Thoracic aorta (tissue), 2 donors: ENCODE measurements around the gene FRMD1. TPM values are rescaled to one million over a fixed set of nuclear protein-coding genes. Genes with fewer than 3 reads are reported as not detected.

Experiments used
- ATAC-seq: fragments of 150-250 bp; one replicate; pipeline ENCODE4 v1.8.0; 2017; ENCODE audit warnings: low read depth; ENCODE audit not compliant: insufficient number of reproducible peaks, low FRiP score
- DNase-seq: peaks from one replicate; pipeline ENCODE4 v3.0.0-alpha.2; 2020; ENCODE audit warnings: low spot score
- H3K27ac ChIP-seq, 2 donors: fragments of 200-600 bp; sonication (generic); 1 replicate in 1 of 2; 2 replicates in 1 of 2; pipeline ENCODE4 v1.5.1; 2016; ENCODE audit warnings: mild to moderate bottlenecking in 2 of 2, moderate library complexity in 2 of 2
- H3K27me3 ChIP-seq: fragments of 200-600 bp; sonication (generic); replicated peaks from 2 replicates; pipeline ENCODE4 v1.6.0; 2016; ENCODE audit warnings: mild to moderate bottlenecking; ENCODE audit not compliant: insufficient read depth
- H3K36me3 ChIP-seq: fragments of 200-600 bp; sonication (generic); one replicate; pipeline ENCODE4 v1.5.1; 2016
- H3K4me1 ChIP-seq, 2 donors: fragments of 200-600 bp; sonication (generic); 1 replicate in 1 of 2; 2 replicates in 1 of 2; pipeline versions ENCODE4 v1.5.1 to v1.6.0; 2016; ENCODE audit warnings: low read depth in 2 of 2, mild to moderate bottlenecking in 1 of 2; ENCODE audit not compliant: control insufficient read depth in 1 of 2
- H3K4me3 ChIP-seq: fragments of 200-600 bp; sonication (generic); 2 replicates; pipeline ENCODE4 v1.5.1; 2016; ENCODE audit warnings: mild to moderate bottlenecking
- H3K9me3 ChIP-seq: fragments of 200-600 bp; sonication (generic); 2 replicates; pipeline ENCODE4 v1.5.1; 2016
- total RNA-seq, 2 donors: library from RNA; depleted of rRNA; stranded (reverse); fragments of >200 nt; gene quantifications; one replicate each; pipeline versions ENCODE4 v1.1.0 to v1.2.3, GENCODE V29; 2016
- TF ChIP-seq, protein P1 (sequence below): fragments of 200-600 bp; sonication (generic); IDR thresholded peaks from one replicate; pipeline ENCODE4 v1.5.1; 2019; ENCODE audit warnings: antibody characterized with exemption

Gene FRMD1
- total RNA-seq, 2 donors from 2014 or later, result not detected

DNA sequence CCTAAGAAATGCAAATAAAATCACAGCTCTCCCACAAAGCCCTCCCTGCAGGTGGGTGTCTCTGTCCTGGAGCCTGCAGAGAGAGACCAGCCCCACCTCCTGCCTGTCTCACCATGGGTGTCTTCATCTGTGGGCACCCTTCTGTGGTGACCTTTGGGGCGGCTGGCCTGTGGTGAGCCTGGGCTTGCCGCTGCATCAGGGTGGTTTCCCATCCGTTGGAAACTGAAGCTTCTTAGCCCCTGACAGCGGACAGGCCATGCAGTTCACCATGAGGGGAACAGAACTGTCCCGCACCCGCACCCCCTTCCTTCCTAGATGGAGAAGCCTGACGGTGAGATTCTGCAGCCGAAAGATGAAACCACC is 42.3 kb upstream of the FRMD1 start:
- Histone ChIP-seq H3K4me1 (no peaks in the 10 kb centered on the region), H3K27ac (no peak overlapping the region), H3K27me3 (no peaks in the 10 kb centered on the region), H3K4me3 (no peak overlapping the region), H3K9me3 (no peaks in the 10 kb centered on the region), H3K36me3 (no peaks in the 10 kb centered on the region)
- TF ChIP-seq, protein P1, sequence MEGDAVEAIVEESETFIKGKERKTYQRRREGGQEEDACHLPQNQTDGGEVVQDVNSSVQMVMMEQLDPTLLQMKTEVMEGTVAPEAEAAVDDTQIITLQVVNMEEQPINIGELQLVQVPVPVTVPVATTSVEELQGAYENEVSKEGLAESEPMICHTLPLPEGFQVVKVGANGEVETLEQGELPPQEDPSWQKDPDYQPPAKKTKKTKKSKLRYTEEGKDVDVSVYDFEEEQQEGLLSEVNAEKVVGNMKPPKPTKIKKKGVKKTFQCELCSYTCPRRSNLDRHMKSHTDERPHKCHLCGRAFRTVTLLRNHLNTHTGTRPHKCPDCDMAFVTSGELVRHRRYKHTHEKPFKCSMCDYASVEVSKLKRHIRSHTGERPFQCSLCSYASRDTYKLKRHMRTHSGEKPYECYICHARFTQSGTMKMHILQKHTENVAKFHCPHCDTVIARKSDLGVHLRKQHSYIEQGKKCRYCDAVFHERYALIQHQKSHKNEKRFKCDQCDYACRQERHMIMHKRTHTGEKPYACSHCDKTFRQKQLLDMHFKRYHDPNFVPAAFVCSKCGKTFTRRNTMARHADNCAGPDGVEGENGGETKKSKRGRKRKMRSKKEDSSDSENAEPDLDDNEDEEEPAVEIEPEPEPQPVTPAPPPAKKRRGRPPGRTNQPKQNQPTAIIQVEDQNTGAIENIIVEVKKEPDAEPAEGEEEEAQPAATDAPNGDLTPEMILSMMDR, result no peak
- no peak for ATAC-seq
- no peak for DNase-seq

DNA sequence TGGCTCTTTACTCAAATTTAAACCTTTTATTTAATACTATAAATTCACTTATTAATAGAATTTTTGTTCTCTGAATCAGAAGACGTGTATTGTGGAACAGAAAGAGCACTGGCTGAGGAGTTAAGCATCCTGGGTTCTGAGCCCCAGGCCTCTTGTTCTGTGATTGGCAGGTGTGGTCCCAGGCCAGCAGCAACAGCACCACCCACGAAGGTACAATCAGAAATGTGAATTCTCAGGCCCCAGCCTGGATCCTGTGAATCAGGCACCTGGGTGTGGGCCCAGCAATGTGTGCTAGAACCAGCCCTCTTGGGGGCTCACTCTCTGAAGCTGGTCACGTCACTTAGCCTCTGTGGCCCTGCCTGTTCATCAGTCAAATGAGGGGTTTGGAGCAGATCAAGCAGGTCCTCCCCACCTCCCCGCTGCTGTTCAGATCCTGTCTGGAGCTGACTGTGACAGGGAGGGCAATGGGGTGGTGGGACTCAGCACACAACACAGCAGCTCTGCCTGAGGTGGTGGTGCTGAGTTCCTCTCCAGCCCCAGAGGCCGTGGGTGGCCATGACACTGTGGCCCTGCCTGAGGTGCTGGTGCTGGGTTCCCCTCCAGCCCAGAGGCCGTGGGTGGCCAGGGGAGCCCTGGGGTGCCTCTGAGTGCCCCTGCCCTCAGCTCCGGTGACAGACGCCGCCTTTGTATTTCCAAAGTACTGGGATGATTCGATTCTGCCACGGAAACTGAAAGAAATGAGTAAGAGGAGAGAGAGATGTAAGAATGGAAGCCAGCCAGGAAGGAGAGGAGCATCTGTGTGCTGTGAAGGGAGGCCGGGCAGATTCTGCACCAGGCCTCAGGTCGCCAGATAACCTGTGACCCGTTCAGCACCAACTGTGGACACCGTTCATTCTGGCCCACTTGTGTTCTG is 41.6 kb upstream of the FRMD1 start:
- Histone ChIP-seq H3K27ac (no peak overlapping the region), H3K4me3 (no peak overlapping the region), H3K36me3 (no peaks in the 10 kb centered on the region), H3K4me1 (no peaks in the 10 kb centered on the region), H3K27me3 (no peaks in the 10 kb centered on the region), H3K9me3 (no peaks in the 10 kb centered on the region)
- ATAC-seq (no peak), DNase-seq (no peak)
- TF ChIP-seq, protein P1, result no peak

DNA sequence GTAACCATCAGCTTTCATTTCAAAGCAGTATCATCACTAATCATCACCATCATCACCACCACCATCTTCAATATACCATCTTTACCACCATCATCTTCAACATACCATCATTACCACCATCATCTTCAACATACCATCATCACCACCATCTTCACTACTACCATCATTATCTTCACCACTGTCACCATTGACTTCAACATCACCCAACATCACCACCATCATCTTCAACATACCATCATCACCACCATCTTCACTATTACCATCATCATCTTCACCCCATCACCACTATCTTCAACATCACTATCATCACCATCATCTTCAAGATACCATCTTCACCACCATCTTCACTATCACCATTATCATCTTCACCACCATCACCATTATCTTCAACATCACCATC is 40.5 kb upstream of the FRMD1 start:
- H3K4me3 ChIP-seq, result no peak overlapping the region
- no peak for DNase-seq
- no peak for ATAC-seq
- H3K36me3 ChIP-seq, result no peaks in the 10 kb centered on the region
- no peaks in the 10 kb centered on the region for H3K27me3 ChIP-seq
- TF ChIP-seq, protein P1, result no peak
- H3K27ac ChIP-seq, result no peak overlapping the region
- H3K9me3 ChIP-seq, result no peaks in the 10 kb centered on the region
- H3K4me1 ChIP-seq, result no peaks in the 10 kb centered on the region

DNA sequence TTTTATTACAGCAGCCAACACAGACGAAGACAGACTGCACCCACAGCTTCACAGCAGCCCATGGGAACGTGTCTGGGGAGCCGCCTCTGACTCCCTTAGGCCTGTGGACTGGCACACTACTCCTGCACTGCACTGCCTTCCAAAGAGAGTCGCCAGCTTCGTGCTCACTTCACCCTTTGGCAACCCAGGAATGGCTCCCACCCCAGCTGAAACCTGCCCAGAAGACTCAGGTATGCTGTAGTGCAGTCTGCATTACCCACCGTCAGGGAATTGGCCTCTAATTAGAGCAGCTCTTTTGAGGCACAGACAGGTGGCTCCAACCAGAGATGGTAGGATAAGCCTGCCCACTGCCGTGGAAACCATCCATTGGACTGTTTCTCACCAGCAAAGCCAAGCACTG is 39.9 kb upstream of the FRMD1 start:
- no peaks in the 10 kb centered on the region for H3K9me3 ChIP-seq
- H3K4me1 ChIP-seq, result no peaks in the 10 kb centered on the region
- H3K4me3 ChIP-seq, result no peak overlapping the region
- DNase-seq (no peak), ATAC-seq (no peak)
- H3K27ac ChIP-seq, result no peak overlapping the region
- TF ChIP-seq, protein P1, result no peak
- H3K36me3 ChIP-seq, result no peaks in the 10 kb centered on the region
- H3K27me3 ChIP-seq, result no peaks in the 10 kb centered on the region

DNA sequence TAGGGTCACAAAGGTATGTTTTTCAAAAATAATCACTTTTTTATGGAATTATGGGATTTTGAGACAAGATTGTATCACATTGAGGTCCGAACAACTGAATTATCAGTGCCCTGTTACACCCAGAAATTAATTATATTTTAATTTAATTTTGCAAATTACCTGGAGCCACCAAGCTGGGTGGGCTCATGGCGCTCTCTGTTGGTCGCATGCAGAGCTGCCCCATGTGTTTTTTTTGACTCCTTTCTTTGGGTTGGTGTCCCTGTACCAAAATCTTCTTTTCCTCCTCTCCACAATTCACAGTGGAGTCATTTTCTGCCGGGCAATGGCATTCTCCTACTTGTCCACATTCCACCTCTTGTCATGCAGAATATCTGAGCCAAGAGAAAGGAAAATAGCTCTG is 38.9 kb upstream of the FRMD1 start:
- H3K27ac ChIP-seq, result no peak overlapping the region
- TF ChIP-seq, protein P1, result no peak
- H3K27me3 ChIP-seq, result no peaks in the 10 kb centered on the region
- DNase-seq (no peak), ATAC-seq (no peak)
- H3K9me3 ChIP-seq, result no peaks in the 10 kb centered on the region
- no peak overlapping the region for H3K4me3 ChIP-seq
- H3K36me3 ChIP-seq, result no peaks in the 10 kb centered on the region
- no peaks in the 10 kb centered on the region for H3K4me1 ChIP-seq
